Measurements from ENCODE around the gene STK24.

The STK24 gene

DNA sequence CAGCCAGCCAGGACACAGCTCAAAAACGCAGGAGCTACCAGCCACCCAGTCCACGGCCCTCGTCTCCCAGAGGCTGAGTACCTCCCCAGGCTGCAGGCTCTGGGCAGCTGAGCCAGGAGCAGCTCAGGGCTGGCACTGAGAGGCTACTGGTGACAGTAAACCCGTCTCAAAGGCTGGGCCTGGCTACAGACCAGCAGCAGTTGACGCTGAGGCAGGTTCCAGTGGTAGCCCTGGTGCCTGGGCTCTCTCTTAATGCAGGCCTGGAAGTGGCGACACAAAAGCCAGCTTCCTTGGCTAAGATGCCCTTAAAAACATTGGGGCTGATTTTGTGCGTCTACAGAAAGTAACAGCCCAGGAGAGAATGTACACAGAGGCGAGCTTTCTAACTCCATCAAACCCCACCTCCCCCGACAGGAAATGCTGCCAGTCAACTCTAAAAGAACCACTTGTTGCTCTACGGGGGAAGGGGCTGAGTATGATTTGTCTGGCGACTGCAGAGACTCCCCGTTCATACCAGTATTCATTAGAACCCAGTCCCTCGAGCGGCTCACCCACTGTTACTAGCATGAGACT is 126.3 kb downstream of the STK24 start:
- DNase-seq (ENCODE audit: low read depth): no peak

DNA sequence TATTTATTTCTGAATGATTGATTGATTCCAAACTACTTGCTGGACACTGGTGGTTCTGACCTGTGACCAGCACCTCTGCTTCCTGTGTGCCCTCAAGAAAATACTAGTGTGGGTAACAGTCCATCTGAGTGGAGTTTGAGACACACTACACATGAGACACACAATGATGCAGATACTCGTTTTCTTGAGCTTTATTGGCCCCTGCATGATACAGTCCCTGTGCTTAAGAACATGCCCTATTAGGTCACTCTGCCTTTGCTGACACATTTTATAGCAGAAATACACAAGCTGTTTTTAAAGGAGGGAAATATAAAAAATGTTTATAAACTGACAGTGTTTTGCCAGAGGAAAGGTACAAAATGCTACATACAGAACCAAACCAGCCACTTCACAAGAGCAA is 126.9 kb downstream of the STK24 start:
- DNase-seq (ENCODE audit: low read depth): no peak

DNA sequence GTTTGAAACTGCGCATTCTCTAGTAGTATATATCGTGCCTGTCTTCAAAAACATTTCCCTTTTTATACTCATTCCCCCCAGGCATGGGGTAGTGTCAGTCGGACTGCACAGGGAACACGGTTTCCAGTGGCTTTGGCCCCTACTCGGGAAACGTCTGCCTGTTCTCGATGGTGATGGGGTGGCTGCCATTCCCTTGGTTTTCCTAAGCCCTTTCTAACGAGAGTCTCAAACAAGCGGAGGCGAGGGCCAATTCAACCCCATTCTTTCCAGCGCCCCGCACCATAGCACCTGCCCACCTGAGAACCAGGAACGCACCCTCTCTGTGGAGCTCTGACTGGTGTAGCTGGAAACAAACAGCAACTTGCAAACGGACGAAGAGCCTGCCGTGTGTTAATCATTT is 127.6 kb downstream of the STK24 start:
- no peak for DNase-seq (ENCODE audit: low read depth)

DNA sequence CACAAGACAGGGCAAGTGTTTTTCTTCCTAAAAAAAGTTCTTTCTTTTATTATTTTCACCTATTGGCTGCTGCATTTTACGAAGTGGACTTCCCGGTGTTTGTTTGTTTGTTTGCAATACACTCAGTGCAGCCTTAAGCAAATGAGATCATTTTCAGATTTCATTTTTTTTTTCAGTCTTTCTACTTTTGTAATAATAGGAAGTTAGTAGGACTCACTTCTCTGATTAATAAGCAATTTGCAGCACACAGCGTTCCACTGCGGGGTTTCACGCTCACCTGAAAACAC is 128.3 kb downstream of the STK24 start:
- DNase-seq (ENCODE audit: low read depth): no peak

DNA sequence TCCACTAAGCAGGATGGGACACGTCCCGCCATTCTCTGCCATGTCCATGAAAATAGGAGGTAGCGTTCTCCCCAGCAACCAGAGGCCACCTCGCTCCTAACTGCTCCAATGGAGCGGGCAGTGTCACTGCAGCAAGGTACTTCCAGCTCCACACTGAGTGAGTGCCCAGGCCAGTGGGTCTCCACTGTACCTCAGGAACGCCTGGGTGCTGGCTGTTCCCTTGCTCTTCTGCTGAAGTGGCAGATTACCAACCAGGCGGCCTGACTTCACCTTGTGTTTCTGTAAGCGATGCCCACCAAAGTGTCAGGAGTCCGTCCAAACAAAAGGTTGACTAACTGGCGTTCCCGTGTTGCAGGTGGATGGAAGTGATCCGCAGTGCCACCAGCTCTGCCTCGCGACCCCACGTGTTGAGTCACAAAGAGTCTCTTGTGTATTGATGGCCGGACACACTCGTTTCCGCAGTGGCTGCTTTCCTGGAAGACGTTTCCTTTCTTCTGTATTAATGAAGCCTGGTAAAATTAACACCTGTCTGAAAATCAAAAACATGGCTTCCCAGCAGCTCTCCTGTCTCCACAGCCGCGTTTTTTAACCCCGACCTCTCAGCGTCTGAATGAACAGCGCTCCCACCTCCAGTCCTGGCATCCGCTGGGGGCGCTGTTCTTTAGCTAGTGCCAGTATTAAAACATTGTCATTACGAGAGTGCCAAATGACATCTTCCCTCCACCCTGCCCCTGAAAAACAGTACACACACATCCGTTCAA is 128.8 kb downstream of the STK24 start:
- DNase-seq (ENCODE audit: low read depth): no peak

DNA sequence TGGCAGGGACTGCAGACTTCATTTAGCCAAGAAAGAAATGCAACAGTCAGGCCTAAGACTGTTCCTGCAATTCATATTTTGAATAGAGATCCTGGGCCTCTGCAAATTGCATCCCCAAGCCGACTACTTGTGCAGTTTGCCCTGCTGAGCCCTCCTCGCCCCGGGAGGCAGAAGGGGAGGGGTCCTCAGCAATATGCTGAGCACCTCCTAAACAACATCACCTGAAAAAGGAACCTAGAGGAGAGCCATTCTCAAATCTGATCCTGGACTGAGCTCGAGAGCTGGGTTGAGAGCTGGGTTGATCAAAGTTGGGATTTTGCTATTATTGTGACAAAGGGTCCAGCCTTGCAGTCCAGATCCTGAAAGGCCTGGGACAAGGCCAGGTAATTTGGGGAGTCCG is 129.8 kb downstream of the STK24 start:
- no peak for DNase-seq (ENCODE audit: low read depth)

DNA sequence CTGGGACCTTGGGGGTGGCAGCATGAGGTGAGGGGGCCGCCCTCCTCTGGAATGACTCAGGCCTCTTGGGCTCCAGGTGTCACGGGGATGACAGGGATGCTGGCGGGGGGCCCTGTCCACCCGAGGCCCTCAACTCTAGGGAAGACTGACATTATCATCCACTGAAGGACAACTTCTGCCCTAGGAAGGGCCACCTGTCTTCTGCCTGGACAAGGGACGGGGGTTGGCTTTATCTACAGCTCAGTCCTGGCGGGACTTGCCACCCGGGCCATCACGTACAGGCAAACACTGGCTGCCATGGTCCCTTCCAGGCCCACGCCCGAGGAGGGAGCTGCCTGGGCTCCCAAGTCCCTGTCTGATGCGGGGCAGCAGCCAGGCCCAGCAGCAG is 130.7 kb downstream of the STK24 start:
- no peak for DNase-seq (ENCODE audit: low read depth)

DNA sequence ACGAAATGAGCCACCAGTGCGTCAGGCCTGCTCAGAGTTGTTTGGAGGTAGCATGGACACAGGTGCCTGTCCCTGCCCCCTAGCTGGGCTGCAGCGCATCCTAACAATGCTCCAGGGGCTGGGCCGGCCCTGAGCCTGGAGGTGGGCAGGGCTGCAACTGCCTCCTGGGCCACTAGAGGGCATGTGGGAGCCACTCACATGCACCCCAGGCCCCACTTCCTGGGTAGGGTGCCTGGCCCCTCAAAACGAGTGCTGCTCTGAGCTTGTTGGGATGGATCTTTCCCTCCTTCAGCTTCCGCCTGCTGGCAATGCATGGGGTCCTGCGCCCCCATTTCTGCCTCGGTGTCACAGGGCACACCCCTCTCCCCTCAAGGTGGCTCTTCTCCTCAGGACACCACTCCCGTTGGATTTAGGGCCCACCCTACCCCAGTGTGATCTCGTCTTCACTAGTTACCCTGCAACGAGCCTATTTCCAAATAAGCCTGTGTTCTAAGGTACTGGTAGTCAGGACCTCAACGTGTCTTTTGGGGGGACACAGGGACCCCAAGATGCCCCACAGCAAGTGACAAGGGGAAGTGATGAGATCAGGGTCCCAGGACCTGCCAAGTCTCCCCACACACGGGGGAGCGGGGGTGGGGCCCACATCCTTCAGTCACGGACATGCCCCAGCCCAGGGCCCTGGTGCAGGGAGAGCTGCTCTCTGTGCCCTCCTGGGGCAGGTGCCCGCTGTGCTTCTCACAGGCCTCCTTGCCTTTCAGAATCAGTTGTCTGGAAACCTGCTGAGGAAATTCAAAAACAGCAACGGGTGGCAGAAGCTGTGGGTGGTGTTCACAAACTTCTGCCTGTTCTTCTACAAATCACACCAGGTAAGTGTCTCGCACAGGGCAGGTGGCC is 131.3 kb downstream of the STK24 start:
- peak; percentile 62 for DNase-seq (ENCODE audit: low read depth)

DNA sequence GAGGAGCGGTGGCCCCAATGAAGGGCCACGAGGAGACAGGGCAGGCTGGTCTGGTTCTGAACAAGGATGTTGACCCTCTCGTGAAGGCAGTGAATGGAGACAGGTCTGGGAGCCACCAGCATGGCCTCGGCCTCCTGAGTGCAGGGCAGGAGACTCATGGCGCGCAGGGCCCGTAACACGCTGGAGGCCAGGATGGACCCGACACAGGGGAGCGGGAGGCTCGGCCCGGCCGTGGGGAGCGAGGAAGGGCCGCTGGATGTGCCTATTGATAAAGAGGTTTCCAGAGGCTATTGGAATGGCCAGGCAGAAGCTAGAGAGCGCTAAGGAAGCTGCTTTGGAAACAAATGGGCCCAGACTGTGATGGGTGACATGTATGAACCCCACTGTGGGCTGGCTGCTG is 132.5 kb downstream of the STK24 start:
- no peak for DNase-seq (ENCODE audit: low read depth)

DNA sequence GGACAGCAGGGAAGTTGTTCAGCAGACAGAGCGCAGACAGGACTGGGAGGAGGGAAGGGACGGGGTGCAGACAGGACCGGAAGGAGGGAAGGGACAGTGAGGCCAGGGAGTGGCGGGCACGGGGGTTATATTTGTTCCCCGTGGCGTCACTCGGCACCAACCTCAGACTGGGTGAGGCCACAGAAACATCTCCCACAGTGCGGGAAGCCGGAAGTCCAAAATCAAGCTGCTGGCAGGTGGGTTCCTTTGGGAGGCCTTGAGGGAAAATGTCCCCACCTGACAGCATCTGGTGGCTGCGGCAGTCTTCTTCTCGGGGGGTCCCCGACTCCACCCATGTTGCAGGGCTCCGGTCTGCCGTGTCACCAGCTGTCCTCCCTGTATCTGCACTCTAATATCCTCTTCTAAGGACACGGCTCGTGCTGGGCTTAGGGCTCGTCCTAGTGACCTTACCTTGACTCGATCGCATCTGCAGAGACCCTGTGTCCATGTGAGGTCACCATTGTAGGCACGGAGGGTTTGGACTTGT is 133.0 kb downstream of the STK24 start:
- DNase-seq (ENCODE audit: low read depth): no peak

DNA sequence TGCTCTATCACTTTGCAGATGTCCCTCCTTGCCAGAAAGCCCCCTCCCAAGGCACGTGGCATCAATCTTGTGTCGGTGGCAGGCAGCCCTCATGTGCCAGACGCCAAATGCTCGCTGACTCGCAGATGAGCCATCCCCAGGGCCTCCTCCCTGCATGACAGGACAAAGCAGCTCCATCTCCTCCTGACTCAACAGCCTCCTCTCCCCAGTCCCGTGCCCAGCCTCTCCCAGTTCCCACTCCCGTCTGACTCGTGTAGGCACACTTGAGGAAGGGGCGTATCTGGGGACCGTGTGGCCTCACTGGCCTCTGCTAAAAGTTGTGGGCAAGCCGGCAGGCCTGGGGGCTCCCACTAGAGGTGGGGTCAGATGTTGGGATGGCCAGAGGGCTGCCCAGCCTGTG is 133.6 kb downstream of the STK24 start:
- no peak for DNase-seq (ENCODE audit: low read depth)

DNA sequence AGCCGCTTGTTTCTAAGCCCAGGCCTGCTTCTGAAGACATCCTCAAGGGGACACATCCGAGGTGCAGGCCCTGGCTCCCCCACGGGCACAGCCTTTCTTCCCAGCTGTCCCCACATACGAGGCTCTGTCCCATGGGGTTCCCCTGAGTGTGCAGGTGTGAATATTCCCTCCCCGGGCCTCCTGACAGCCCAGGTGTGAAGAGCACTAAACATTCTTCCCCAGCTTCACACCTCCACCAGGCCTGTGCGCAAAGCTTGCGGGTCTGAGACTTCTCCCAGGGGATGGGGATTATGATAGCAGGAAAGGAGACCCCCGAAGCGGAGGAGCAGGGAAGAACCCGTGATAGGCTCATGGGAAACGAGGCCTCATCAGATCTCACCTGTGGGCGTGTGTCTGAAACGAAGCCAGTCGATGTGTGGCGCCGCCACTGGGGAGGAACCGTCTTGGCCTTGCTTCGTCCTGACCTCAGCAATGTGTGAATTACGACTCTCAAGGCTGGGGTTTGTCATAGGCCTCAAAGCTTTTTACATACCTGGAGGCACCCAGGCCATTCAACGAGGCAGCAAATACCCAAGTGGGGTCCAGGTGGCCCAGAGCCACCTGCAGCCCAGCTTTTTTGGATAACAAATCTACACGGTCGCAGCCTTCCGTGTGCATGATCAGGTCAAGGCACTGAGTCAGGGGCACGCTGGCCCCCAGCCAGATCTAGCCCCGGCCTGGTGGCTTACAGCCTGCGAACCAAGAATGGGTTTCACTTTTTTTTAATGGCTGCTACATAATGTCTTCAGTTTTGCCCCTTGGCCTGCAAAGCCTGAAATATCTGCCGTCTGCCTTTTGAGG is 134.3 kb downstream of the STK24 start:
- no peak for DNase-seq (ENCODE audit: low read depth)

DNA sequence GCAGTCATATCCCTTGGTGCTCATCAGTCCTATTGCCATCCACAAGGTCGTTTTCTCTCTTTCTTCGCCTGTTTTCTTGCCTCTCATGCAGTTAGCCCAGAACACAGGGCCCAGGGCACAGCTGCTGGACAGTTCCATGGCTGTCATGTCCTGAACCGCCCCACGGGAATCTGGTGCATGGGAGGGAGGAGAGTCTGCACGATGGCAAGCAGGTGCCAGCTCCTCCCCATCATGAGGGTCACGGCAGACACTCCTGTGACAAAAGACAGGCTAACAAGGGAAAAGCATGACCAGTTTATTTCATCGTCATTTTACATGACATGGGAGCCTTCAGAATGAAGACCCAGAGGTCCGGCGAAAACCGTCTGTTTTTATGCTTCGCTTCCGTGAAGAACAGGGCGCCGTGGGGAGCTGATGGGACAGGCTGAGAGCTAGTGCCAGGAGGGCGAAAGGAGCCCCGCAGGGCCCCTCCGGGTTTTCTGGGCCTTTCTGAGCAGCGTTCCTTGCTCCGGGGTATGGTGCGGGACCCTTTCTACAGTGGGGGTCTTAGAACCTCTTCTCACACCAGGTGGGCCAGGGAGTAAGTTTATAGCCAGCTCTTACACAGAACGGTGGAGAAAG is 135.7 kb downstream of the STK24 start:
- DNase-seq (ENCODE audit: low read depth): no peak

DNA sequence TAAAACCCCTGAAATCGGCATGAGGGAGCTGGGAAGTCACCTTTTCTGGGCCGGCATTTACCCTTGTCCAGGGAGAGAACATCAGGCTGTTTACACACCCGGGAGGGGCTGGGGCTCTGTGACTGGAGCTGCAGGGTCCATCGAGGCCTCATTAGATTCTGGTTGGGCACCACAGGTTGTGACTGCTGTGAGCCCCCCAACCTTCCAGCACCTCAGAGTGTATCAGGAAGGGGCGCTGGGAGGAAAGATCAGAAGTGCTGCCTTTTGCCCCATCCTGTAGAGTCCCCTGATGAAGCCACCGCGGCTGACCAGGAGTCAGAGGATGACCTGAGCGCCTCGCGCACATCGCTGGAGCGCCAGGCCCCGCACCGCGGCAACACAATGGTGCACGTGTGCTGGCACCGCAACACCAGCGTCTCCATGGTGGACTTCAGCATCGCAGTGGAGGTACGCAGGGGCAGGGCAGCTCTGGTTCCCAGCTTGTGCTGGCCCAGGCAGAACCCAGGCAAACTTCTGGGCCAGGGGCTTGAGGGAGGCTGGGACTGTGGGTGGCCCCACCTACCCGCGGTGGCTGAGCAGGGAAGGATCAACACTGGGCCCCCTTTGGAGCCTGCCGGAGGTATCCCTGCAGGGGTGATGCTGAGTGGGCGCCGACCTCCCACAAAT is 136.4 kb downstream of the STK24 start:
- DNase-seq (ENCODE audit: low read depth): no peak

DNA sequence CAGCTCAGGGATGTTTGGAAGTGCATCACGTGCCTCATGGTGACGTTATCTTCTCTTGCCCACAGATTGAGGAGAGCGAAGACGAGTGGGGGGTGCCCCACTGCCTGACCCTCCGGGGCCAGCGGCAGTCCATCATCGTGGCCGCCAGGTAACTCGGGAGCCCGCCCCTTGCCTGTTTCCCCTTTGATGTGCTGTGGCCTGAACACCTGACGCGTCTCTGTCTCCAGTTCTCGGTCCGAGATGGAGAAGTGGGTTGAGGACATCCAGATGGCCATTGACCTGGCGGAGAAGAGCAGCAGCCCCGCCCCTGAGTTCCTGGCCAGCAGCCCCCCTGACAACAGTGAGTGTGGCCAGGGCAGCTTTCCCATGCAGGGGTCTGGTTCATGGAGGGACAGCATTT is 137.0 kb downstream of the STK24 start:
- DNase-seq (ENCODE audit: low read depth): no peak

DNA sequence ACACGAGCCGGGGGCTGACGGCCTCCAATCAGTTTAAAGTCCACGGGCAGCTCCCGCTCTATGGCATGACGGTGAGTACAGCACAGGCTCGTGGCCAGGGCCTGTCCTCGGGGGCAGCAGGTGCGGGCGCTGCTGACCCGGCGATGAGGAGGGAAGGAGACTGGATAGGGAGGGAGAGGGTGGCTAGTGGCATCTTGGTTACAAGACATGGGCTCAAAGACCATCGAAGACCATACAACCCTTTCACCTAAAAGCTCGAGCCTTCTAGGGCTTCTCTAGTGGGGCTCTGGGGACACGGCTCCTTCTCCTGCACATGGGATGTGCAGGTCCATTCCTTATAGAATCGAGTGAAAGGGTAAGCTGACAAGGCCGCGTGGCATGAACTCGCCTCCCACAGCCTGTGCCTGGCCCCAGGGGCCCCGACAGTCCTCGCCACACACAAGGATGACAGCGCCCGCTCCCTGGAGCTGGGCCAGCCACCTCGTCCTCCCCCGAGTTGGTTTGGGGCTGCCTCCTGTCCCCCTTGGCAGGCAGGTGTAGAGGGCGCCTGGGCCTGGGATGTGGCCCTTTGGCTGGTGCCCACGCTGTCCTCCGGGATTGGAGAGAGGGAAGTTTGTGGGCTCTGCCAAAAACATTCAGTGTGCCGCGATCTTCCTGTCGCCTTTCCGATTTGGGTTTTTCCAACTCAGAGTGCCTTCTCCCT is 137.6 kb downstream of the STK24 start:
- no peak for DNase-seq (ENCODE audit: low read depth)

DNA sequence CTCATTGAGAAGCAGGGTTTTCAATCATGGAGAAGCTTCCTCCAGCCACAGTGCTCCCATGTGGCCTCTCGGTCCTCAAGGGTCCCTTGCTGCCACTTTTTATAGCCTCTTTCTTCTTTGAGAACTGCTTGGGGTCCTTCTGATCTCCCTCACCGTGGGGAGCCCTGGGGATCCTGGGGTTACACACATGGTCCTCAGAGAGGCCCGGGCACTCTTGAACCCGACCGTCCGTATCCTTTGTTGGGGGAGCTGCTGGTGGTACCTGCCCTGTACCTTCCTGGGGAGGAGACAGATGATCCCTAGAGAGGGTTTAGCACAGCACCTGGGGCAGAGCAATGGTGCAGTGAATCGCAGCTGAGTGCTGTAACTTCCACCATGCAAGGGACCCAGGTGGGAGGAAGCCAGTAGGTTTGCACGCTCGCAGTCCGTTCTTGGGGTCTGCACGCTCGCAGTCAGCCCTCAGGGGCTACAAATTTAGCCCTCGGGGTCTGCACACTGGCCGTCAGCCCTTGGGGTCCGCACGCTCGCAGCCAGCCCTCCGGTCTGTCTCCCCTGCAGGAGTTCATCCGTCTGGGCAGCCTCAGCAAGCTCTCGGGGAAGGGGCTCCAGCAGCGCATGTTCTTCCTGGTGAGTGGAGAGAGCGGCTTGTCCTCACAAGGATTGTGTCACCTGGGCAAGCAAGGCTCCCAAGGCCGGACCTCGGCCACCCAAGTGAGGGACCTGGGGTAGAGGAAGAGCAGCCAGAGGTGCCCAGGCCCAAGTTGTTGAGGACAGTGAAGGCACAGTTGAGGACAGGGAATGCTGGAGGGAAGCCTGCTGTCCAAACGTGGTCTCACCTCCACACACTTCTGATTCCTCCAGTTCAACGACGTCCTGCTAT is 138.4 kb downstream of the STK24 start:
- no peak for DNase-seq (ENCODE audit: low read depth)

DNA sequence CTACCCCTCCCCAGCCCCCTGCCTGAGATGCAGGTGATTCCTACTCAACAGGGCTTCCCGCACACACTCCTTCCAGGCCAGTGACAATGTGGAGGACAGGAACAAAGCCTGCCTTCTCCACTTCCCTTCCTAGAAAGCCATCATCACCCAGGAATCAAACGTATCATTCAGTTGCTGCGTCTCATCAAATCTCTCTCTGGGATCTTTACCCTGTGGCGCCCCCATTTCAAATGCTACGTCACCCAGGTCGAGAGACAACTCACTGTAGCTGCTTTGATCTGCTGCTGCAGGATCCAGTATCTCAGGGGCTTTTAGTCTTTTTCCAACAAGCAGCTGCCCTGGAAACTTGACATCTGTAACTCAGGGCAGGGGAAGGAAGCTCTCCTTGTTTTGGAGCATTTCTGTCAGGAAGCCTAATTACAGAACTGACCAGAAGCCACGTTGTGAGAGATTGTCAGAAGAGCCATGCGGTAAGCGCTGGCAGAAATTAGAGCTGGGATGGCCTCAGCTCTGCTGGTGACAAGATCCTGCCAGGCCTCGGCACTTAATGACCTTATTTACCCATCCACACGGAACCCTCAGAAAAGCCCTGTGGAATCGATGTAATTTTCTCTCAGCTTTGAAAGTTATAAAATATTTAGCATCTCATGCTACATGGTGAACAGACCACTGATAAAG is 140.5 kb downstream of the STK24 start:
- DNase-seq (ENCODE audit: low read depth): no peak

DNA sequence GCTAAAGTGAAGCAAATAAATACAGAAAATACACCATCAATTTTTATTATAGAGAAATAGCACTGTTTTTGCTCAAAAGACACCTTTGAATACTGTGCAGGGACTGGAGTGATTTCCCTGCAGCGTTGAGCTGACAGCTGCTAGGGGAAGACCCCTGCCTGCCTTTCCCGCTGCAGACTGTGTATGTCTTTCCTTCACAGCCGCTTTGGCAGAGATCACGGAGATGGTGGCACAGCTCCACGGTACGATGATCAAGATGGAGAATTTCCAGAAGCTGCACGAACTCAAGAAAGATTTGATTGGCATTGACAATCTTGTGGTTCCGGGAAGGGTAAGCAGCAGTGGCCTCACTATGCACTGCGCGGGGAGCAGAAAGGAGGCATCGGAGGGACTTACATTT is 141.5 kb downstream of the STK24 start:
- no peak for DNase-seq (ENCODE audit: low read depth)
